ENCODE measurements around the gene IFNGR2.

GRCh38 chr21:33391656-33392055, 11.6 kb upstream of the IFNGR2 start:
- no peak for TF ChIP-seq CTCF (conservative IDR thresholded peaks at IDR 0.05 in 1 of 2, IDR thresholded peaks at IDR 0.05 in 1 of 2; ENCODE audit: low read depth in 1 of 2, low read length in 2 of 2)
- no peak for TF ChIP-seq EZH2 (IDR thresholded peaks at IDR 0.05; ENCODE audit: low read length, missing control alignments)
